ENCODE results near the gene STARD13. TPM values are rescaled to one million over a fixed set of nuclear protein-coding genes. Genes with fewer than 3 reads are reported as not detected.

Gene STARD13
- polyA plus RNA-seq, 3 donors = 21.8 to 23.3 (median 22.0) TPM

DNA sequence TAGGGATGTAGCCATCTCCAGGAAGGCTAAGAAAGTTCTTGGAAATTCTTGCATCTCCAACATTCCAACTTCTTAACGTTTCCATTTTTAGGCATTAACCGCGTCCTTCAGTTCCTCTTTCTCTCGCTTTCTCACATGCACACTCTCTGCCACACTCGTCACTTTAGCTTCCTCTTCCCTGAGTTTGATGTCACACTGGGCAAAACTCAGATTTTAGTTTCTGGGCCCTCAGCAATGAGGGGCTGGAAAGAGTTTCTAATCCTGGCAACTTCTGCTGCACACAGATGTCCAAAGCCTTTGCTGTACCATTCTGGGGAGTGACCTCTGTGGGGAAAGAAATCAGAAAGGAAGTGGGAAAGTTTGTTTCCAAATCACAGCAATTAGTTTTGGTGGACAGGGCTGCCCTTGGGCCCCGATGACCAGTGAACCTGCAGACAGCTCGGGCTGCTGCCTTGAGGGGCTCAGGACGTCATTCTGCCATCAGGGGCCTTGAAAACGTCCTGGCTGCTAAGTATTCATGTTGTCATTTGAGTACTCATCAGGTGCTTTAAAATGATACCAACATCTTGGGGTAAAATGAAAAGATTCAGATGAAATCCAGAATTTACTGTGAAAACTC lies 180.1 kb downstream of the STARD13 start:
- no peak for DNase-seq (ENCODE audit: low read depth in 3 of 3, low spot score in 2 of 3)

DNA sequence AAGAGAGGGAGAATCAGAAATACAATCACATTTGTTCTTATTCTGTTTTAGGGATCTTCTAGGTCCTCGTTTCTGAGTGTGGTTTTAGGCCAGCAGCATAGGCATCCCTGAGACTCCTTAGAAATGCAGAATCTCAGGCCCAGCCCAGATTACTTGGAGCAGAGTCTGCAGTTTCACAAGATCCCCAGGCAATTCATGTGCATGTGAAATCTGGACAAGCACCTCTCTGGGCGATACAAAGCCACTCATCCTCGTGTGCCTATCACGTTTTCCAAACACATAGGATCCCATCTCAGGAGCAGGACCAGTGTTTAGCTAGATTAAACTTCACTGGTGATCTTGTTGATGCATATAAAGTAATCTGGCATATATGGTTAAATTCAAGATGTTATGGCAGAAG lies 182.1 kb downstream of the STARD13 start:
- no peak for DNase-seq (ENCODE audit: low read depth in 3 of 3, low spot score in 2 of 3)

DNA sequence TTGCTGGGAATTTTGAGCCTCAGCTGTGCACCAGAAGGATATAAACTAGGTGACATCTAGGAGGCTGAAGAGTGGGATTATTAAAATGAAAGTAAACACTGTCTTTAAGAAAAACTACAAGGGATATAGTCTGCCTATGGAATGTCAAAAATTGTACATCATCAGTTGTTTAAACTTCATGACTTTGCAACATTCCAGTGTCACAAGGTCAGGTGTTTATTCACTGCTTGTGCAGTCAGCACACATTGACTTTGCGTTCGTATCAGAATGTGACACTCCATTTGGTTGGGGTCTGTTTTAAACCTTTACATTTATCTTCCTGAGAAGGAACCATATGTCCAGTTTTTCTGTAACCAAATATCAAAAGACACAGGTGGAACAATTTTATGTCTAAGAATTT lies 183.7 kb downstream of the STARD13 start:
- DNase-seq (ENCODE audit: low read depth in 3 of 3, low spot score in 2 of 3) = no peak

DNA sequence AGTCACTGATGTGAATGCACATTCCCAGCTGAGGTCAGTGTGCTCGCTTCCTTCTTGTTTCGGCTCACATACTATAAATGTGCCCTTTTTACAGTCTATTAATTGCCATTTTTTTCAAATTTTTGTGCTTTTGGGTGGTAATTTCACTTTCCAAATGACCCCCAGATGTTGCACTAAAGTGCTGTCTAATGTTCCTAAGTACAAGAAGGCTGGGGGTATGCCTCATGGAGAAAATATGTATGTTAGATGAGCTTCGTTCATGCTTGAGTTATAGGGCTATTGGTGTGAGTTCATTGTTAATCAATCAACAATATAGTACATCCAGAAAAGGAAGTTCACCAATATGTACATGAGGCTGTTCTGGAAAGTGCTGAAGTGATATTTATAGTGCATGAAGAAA lies 184.7 kb downstream of the STARD13 start:
- DNase-seq (ENCODE audit: low read depth in 3 of 3, low spot score in 2 of 3) = no peak

DNA sequence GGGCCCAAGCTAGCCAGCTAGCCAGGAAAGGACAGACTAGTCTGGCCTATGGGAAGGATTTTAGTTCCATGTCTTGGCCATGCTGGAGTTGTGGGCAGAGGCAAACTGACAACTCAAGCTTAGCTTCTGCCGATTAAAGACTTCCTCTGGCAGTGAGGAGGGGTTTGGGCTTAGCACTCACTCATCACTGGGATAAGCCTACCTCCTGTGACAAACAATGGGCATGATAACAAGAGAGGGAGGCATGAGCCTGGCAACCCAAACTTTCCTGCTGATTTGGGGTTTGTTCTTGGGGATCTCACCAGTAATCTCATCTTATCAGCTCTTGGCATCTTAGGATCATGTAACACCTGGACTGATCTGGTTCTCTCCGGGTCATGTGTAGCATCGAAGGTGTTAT lies 185.7 kb downstream of the STARD13 start:
- DNase-seq (ENCODE audit: low read depth in 3 of 3, low spot score in 2 of 3) = no peak

DNA sequence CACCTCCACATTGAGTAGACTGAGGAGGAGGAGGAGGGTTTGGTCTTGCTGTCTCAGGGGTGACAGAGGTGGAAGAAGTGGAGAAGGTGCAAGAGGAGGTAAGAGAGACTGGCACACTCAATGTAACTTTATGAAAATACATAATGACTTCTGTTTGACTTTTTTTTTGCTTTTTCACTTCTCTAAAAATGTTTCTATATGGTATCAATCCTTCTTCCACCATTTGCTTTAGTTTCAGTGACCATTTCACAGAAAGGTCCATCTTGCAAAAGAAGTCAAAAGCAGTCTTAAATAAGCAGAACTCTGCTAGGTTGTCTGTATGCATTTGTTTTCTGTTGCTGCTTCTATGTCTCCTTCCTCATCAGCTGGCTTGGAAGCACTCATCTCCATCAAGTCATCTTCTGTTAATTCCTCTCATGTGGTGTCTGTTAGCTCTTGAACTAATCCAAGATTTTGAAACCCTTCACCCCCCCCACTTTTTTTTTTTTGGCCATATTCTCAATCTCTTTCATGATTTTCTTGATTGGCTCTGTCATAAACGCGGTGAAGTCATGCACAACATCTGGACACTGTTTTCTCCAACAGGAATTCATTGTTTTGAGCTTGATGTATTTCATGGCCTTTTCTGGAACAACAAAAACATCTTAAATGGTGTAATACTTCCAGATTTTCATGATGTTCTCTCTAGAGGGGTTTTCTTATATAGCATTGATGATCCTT lies 188.5 kb downstream of the STARD13 start:
- no peak for DNase-seq (ENCODE audit: low read depth in 3 of 3, low spot score in 2 of 3)

DNA sequence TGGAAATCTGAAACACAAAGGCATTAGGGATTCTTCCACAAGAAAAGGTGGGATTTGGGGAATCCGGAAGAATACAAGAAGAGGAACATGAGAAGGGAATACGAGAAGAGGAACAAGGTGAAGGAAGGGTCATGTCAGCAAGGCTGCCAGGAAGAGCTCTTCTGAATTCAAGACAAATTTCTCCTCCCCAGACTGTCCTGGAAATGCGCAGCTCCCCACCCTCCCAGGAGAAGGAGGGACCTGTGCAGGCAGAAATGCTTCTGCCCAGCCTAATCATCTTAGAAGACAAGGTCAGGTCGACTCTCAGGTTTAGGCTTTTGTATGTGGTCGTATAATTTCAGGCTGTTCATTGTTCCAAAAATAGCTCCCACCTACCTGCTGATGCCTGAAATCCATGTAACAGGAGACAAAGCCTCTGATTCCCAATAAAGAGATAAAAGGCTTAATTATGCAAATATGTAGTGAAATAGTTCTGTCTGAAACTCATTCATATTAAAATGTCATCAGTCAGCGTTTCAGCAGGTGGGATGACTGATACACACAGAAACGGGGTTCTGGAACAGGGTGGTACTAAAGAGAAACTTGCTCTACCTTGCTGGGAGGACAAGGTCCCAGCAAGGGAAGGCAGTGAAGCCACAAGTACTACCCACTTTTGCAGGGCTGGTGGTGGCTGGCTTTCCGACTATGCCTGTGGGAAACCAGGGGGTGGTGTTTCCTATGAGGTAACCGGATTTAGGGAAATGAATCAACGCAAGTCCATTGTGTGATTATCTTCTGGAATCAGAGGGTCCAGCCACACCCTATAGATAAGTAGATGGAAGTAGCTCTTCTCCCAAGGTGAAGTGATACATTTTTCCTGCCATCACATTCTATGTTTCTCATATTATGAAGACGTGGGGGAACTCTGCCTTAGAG lies 193.2 kb downstream of the STARD13 start:
- DNase-seq (ENCODE audit: low read depth in 3 of 3, low spot score in 2 of 3) = no peak

DNA sequence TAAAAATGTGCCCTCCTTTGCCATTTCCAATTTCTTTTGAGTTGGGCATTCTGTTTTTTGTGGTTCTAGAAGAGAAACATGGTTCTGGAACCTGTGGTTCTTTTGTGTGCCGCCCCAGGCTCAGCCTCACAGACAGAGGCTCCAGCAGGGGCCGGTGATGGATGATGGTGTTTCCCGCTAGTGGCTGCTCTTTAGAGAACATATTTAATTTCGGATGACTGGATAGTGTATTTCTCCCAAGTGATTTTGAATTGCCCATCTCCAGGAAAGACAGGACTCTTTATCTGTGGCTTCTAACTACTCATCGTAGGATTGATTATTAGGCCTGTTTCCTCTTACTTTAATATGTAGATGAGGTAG lies 194.2 kb downstream of the STARD13 start:
- no peak for DNase-seq (ENCODE audit: low read depth in 3 of 3, low spot score in 2 of 3)

DNA sequence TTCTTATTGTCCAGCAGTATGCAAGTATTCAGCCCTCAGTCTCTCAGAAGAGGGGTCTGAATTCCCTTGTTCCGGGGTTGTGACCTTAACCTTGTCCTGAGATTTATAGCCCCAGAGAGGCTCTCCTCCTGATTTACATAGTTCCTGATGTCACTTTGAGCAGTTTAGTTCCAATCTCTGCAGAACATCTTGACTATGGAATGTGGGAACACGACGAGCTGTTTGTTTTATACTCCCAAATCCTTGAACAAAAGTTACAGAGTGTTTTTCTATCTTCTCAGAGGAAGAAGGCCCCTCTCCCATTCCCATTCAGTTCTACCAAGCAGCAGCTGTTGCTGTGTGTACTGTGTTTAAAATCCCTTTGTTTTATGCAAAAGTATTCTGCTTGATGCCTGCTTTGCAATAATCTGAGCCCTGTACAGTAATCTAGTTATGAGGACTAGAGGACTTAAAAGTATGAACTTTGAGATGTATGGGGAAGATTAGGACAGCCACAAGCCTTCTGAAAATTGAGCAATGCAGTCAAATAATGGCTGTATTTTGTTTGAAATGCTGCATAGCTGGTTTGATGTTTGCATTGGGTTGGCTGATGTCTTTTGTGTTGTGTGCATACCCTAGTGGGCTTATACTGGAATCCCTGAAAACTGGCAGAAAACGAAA lies 194.7 kb downstream of the STARD13 start:
- no peak for DNase-seq (ENCODE audit: low read depth in 3 of 3, low spot score in 2 of 3)

DNA sequence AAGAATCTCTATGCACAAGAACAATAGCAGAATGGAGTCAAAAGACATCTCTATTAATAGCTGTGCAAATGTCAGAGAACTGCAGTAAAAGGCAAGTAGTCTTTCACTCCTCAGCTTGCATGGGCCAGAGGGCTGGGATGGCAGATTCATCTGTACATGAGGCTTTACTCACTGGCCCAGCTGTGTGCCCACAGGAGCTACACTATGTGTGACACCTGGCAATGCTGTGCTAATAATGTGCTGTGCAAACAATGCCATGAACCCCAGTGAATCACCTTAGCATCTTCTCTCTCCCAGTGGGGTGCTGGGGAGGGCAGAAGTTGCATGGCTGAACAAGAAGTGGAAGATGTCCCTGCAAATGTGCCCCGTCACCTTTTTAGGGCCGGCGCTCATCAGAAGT lies 196.2 kb downstream of the STARD13 start:
- no peak for DNase-seq (ENCODE audit: low read depth in 3 of 3, low spot score in 2 of 3)

DNA sequence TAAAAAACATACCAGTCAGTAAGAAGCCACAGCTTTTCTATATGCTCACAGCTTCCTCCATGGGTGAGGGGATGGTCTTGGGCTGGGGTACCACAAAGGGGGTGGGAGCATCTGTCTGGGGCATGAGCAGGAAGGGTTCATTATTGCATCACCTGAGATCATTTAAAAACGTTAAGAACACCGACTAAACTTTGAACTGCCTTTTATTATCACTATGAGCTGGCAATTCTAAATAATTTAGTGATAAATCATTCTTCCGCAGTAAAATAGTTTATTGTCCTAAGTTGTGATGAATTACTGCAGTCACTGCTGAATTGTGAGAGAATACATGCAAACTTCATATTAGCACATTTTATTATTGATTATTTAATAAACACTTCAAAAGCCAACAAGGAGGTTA lies 197.8 kb downstream of the STARD13 start:
- no peak for DNase-seq (ENCODE audit: low read depth in 3 of 3, low spot score in 2 of 3)

DNA sequence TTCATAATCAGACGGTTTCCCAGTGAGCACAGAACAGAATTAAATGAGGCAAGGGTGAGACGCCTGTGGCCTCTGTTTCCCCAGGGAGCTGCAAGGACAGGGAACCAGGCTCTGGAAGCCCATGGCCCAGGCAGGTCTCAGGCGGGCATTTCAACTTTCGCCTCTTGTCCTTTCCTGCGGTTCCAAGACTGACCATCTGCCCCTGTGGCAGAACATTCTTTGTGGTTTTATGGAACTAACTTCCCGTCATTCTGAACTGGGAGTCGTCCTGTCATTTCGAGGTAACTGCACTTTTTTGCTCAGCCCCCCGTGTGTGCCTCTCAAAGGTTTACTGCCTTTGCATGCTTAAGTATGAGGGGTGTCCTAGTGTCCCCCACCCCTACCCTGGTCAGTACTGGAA lies 198.5 kb downstream of the STARD13 start:
- no peak for DNase-seq (ENCODE audit: low read depth in 3 of 3, low spot score in 2 of 3)

DNA sequence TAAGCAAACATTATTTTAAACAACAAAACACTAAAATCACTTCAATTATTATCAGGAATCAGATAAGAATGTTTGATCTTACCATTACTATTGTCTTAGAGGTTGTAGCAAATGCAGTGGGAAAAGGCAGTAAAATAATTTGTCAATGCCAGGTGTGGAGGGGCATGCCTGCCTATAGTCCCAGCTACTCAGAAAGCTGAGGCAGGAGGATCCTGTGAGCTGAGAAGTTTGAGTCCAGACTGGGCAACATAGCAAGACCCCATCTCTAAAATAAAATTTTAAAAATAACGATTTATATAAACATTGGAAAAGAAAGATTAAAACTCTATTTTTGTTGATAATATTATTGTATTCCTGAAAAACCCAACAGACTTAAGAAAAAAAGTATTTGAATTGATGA lies 202.5 kb downstream of the STARD13 start:
- no peak for DNase-seq (ENCODE audit: low read depth in 3 of 3, low spot score in 2 of 3)

DNA sequence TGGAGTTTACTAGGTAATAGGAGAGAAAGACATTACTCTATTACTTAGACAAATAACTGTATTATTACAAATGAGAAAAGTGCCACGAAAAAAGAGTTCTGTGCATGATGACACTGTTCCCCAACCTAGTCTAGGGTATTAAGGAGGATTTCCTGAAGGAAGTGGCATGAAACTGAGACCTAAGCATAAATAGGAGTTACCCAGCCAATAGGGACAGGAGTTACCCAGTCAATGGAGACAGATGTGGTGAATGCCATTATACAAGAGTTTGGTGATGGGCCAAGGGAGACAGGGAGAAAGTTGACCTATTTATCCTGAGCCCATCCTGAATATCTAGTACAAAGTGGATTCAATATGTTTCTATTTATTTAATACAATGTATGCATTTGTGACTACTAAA lies 203.9 kb downstream of the STARD13 start:
- no peak for DNase-seq (ENCODE audit: low read depth in 3 of 3, low spot score in 2 of 3)

DNA sequence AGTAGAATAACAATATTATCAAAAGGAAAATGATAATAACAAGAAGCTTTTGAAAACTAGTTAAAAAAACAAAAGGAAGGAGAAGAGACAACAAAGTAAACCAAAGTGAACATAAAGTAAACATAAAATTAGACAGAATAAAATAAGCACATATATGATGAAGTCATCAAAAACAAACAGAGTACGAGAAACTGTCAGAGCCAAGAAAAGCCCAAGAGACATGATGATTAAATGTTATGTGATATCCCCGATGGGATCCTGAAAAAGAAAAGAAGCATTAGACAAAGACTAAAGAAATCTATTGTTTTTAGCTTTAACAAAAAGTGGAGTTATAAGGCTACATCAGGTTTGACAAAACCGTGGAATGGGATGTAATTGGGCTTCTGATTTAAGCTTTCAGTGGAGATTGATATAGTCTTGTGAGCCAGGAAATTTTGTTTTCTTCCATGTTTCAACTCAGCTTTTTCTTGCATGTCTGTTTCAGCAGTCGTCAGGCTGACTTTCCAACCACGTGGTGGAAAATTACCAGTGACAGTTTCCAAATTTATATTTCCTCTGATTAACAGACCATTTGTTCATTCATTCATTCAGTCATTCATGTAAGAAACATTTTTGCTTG lies 204.5 kb downstream of the STARD13 start:
- DNase-seq (ENCODE audit: low read depth in 3 of 3, low spot score in 2 of 3) = no peak

DNA sequence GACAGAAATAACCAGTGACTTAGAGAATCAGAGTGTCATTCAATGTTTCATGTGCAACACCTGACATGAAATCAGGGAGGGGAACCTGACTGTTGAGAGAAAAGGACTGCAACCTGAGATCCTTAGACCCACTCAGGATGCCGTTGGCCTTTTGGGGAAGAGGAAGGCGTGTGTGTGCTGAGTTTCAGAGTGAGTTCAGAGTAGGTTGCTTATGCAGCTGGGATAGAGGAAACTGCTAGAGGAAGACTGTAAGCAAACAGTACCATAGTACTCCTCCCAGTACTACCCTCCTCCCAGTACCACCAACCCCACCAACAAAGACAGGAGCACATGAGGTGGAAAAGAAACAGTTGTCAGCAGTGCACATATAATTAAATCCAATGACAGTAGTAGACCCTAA lies 205.6 kb downstream of the STARD13 start:
- no peak for DNase-seq (ENCODE audit: low read depth in 3 of 3, low spot score in 2 of 3)

DNA sequence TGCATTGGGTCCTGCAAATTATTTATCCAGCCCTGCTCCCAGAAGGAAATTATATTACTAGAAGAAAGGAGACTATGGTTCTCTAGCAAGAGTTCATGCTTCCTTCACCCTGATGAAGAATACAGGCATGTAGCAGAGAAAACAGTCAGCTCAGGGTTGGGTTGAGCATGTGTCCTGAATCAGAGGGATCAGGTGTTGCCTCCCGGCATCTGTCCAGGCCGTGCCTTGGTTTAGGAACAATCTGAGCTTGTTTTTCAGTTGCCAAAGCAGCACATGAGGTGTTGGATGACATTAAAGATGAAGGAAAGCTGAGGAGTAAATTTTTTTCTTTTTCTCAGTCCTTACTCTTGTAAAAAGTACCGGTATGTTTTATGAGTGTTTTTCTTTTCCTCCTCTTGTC lies 207.3 kb downstream of the STARD13 start:
- DNase-seq (ENCODE audit: low read depth in 3 of 3, low spot score in 2 of 3) = no peak

DNA sequence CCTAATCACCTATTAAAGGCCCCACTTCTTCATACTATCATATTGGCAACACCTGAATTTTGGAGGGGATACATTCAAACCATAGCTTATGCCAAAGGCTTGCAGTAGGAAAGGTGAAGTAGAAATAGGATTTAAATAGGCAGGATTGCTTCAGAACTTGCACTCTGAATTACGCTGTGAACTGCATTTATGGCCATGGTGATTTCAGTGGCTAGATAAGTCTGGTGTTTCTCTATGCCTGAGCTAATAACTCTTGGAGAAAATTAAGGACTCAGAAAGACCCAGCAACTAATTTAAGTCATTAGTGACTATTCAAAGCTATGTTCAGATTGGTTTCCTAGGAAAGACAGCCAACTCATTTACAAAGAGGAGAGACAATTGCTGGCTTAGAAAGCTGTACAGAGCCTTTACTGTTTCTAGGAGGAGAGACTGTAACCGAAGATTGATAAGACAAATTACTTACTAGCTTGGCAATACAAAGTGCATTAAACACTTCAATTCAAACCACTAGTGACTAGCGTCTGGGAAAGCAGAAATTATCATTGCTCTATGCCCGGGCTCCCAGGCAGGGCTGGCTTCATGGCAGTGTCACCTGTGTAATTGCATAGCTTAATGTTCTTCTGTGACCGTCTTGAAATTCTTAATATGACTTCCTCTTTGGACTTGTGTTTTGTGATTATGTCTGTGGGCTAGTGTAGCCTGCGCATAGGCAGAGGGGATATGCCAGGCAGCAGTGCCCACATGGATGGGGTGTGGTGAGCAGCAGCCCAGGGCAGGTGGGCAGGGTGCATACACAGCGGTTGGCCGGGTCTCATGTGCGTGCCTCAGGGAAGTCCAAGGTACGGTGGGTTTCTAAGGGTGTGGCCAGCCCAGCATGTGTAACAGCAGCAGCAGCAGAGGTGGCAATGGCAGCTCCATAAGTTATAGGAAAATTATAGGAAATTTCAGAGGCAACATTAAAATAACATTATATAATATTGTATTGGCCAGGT lies 209.3 kb downstream of the STARD13 start:
- DNase-seq (ENCODE audit: low read depth in 3 of 3, low spot score in 2 of 3) = no peak

DNA sequence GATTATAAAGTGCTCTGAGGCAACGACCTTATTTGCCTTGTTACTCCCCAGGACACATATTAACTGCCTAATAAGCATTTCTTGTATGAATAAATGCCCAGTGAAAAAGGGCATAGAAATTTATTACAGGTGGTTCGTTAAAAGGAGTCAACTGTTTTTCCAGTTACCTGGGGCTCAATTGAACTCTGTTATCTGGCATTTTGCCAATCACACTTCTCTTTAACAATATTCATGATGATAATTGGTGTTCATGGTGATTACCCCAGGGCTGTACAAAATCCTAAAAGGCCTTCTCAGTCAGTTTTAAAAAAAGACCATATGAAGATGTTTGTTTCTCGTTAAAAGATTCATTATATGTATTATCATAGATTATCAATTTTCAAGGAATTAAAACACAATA lies 212.2 kb downstream of the STARD13 start:
- DNase-seq (ENCODE audit: low read depth in 3 of 3, low spot score in 2 of 3) = no peak

DNA sequence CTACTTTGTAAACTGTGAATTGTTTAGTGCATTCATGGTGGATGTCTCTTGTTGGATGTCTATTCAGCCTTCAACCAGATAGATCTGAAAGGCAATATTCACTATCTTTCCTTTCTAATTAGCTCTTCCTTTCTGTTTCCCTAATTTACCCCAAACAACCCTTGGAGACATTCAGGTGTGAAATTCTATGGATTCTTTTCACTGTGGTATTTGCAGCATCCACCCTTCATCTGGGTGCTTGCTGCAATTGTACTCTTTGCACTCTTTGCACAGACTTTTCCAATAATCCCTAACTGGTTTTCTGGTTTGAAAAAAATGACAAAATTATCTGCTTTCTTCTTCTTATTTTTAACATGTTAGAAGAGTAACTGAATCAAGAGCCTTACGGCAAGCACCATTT lies 212.8 kb downstream of the STARD13 start:
- no peak for DNase-seq (ENCODE audit: low read depth in 3 of 3, low spot score in 2 of 3)
